Amniotic epithelial cell (primary cell): ENCODE results near the gene BCL2A1.
"Not testable (repeated sequence)": the region's sequence is repeated elsewhere in the genome, so short reads cannot be mapped to it uniquely, and the experiment has no call there.

Experiments used
- DNase-seq: peaks from one replicate; pipeline ENCODE4 v3.0.0-alpha.2; 2010; ENCODE audit warnings: low read depth

BCL2A1 gene

GRCh38 chr15:79989183-79989582 is 18.2 kb upstream of the BCL2A1 start:
- no peak for DNase-seq

- DNase-seq, result no peak
These were observed 17.6 kb upstream of the BCL2A1 start for GRCh38 chr15:79988448-79989117.

- DNase-seq, result no peak
These were observed 17.0 kb upstream of the BCL2A1 start for GRCh38 chr15:79987969-79988368.

- DNase-seq, result no peak
These were observed 16.6 kb upstream of the BCL2A1 start for GRCh38 chr15:79987569-79987955.

GRCh38 chr15:79981831-79982455 is 10.9 kb upstream of the BCL2A1 start:
- DNase-seq, result no peak

- peak; percentile 91 for DNase-seq
These were observed 7.9 kb upstream of the BCL2A1 start for GRCh38 chr15:79978655-79979514.

GRCh38 chr15:79978260-79978654 is 7.3 kb upstream of the BCL2A1 start:
- DNase-seq, result no peak

GRCh38 chr15:79977431-79978054 is 6.5 kb upstream of the BCL2A1 start:
- DNase-seq, result no peak

GRCh38 chr15:79973456-79974195 is 2.6 kb upstream of the BCL2A1 start:
- DNase-seq, result peak; percentile 64

GRCh38 chr15:79972863-79973262 is 1.9 kb upstream of the BCL2A1 start:
- no peak for DNase-seq

- no peak for DNase-seq
These were observed 815 bp downstream of the BCL2A1 start for GRCh38 chr15:79970181-79970580.

- DNase-seq, result no peak
These were observed 1.9 kb downstream of the BCL2A1 start for GRCh38 chr15:79969146-79969545.

- no peak for DNase-seq
These were observed 3.5 kb downstream of the BCL2A1 start for GRCh38 chr15:79967298-79968182.

- no peak for DNase-seq
These were observed 4.2 kb downstream of the BCL2A1 start for GRCh38 chr15:79966634-79967297.

GRCh38 chr15:79965846-79966630 is 5.0 kb downstream of the BCL2A1 start:
- DNase-seq, result peak; percentile 54

GRCh38 chr15:79964232-79964805 is 6.7 kb downstream of the BCL2A1 start:
- DNase-seq, result no peak

GRCh38 chr15:79962921-79963320 is 8.1 kb downstream of the BCL2A1 start:
- not testable (repeated sequence) for DNase-seq

GRCh38 chr15:79962178-79962577 is 8.8 kb downstream of the BCL2A1 start:
- no peak for DNase-seq
